GM19467 (cell line): ENCODE results near the gene ESYT2.

ENCODE experiments used
- ATAC-seq: cut with Tn5 transposase; IDR thresholded peaks from one replicate; pipeline ENCODE4 v1.9.1; 2021; ENCODE audit warnings: mild to moderate bottlenecking, moderate library complexity; ENCODE audit not compliant: unreplicated experiment

Gene ESYT2

DNA sequence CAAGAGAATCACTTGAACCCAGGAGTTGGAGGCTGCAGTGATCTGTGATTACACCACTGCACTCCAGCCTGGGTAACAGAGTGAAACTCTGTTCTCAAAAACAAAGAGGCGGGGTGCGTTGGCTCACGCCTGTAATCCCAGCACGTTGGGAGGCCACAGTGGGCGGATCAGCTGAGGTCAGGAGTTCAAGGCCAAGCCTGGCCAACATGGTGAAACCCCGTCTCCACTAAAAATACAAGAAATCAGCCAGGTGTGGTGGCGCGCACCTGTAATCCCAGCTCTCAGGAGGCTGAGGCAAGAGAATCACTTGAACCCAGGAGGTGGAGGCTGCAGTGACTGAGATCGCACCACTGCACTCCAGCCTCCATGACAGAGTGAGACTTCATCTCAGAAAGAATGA, 82.4 kb downstream of the ESYT2 start:
- ATAC-seq = no peak

GRCh38 chr7:158745057-158745715, 84.1 kb downstream of the ESYT2 start:
- ATAC-seq = no peak

DNA sequence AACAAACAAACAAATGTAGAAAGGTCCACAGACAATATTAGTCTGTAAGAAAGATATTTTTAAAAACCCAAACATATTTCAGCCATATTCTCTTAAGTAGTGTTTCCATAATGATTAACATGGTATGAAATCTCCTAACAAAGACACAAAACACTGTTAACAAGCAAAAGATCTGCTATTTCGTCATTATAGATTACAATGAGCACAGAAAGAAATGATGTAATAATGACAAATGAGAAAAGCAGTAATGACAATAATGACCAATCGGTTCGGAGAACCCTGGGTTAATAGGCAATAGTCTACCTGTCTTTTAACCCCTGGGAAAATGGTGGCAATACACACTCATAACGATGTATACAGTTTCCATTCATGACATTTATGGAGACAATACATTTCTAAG, 85.2 kb downstream of the ESYT2 start:
- ATAC-seq = no peak

GRCh38 chr7:158743219-158743618, 86.1 kb downstream of the ESYT2 start:
- no peak for ATAC-seq

GRCh38 chr7:158742065-158742821, 87.1 kb downstream of the ESYT2 start:
- ATAC-seq = no peak

DNA sequence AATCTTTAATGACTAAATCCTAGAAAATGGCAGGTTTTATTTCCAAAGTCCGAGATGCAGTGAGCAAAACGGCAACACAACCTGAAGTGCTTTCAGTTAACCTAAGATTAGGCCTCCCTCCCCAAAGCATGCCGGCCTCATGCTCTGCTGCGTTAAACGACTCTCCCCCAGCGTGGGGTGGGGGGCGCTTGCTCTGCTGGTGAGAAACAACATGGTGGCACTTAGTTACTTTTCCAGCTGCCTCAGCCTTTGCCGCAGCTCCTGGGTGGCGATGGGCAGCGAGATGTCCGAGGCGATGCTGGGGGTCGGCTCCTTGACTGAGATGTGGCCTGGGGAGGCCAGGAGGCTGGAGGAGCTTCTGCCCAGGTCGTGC, 88.0 kb downstream of the ESYT2 start:
- ATAC-seq = no peak

DNA sequence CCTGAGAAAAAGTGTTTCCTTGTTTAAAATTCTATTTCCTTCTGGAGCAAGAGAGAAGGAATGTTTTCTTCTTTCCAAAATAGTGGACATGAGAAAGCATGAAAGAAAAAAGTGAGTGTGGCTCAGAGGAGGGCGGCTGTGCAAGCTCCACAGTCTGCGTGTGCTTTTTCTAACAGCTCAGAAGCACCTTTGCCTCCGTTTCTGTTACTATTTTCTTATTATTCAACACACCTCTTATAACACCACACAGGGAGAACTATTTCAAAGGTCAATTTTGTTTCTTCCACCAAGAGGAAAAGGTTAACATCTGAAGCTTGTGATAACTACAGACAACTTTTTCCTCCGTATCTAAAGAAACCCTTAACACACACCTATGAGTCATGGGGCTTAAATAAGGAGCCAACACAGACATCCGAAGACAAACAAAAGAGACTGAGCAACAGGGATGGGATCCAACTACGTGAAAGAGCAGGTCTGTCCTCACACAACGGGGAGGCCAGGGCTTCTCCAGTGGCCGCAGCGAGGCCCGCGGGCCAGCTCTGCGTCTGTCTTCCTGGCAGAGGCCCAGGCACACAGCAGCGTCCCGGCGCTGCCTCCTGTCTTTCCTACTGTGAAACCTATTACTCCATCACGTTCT, 88.5 kb downstream of the ESYT2 start:
- ATAC-seq = no peak

GRCh38 chr7:158740013-158740656, 89.2 kb downstream of the ESYT2 start:
- no peak for ATAC-seq

DNA sequence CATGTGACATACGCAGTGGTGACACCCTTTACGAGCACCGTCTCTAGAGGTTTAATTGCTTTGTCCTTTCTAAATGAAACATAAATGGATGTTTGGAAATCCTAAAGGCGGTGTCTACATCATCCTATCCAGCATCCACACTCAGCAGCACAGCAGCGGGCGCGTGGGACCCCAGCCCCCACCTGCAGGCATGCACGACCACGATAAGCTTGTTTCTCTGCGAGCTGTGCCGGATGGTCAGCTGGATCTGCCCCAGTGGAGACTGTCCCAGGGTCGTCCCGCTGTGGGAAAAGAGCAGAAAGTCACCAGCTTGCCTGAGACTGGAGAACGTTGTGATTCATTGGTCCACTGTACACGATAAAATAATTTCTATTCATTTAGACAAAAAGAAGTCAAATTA, 90.5 kb downstream of the ESYT2 start:
- no peak for ATAC-seq

DNA sequence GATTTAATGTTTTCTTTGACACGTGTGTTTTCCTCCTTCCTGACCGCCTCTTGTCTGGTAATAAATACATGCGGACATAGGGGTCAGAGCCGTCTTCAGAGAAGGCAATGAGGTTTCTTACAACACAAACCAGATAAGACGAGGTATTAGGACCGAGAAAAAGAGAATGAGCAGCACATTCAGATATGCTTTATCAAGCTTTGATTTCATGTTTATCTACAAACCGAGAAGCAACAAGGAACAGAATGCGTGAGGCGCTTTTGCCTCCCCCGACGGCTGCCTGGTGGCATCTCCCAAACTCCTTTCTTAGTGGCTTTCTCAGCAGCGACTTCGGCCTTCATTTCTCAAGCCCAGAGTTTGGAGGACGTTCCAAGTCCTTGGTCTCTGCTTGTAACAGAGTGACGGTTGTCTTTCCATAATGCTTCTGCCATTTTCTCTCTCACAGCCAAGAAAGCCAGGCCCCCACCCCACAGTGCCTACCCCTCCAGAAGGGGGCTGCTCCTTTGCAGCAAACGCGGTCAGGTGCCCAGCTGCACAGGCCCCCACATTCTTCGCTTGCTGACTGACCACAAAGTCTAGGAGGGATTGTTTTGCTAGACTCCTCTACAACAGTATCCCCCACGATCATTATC, 92.1 kb downstream of the ESYT2 start:
- ATAC-seq = no peak

- ATAC-seq = no peak
These were observed 93.4 kb downstream of the ESYT2 start for GRCh38 chr7:158735935-158736334.

- ATAC-seq = no peak
These were observed 94.4 kb downstream of the ESYT2 start for GRCh38 chr7:158734861-158735260.

DNA sequence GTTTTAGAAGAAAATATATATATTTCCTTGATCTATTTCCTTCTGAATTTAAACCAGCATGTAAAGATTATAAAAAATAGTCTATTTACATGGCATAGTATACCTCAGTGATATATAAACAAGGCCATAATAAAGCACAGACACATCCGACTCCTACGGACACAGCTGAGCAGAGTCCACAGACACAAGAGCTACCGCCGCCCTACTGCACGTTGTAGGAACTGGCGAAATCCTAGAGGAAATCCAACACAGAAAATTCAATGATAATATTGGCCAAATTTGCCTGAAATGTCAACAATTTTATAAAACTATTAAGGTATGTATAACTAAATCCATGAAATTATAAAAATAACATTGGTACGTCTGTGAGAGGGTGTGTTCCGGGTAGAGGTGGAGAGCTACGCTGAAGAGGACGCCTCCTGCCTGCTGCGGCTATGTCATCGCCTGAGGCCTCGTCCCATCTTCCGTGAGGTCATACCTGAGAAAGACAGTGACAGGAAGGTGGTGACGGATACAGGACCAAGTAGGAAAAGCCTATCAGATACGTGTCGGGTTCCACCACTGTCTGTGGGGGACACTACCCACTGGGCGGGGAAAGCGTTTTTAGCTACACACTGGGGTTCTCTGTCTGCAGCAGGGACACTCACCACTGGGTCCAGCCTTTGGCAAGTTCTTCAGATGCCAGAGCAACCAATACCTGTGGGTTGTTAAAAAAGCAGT, 95.4 kb downstream of the ESYT2 start:
- ATAC-seq = no peak

- no peak for ATAC-seq
These were observed 96.1 kb downstream of the ESYT2 start for GRCh38 chr7:158733220-158733519.

DNA sequence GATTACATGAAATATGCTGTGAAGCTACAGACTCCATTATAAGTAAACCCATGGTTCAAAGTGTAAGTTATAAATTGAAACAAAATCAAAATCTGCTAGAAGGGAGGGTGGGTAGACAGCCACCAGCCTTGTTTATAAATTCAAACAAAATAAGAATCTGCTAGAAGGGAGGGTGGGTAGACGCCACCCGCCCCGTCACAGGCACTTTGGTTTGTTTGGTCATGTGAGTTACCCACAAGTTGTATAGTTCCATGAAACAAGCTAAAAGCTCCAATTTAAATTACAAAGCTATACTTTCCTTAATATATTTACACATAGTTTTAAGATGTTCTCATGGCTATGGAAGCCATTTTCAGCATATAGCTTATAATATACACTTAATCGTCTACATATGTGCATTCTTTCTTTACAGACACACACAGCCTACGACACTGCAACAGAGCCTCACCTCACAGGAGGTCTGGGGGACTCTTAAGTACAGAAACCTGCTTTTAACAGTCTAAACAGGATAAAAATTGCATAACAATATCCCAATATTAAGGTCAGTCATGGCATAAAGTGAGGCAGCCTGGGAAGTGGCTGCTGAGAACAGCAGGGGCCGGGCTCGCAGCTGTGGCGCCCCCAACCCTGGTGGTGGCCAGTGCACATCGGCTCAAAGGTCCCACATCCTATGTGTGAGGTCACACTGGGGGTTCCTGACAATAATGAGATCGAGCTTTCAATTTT, 96.7 kb downstream of the ESYT2 start:
- ATAC-seq = no peak

DNA sequence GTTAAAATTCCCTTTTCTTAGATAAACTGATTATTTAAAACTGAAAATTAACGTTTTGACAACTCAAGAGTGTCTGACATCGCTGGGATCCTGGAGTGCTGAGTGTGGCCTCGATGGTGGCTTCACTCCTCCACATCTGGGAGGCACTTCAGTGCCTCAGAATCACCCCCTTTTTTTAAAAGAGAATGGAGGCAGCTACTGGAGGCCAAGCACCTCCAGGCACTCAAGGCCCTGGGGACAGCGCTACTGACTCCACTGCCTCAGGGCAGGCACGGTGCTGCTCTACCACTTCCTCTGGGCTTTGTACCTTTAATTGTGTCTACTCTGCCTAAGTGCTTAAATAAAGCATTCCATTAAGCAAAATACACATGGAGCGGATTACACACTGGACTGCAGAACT, 97.5 kb downstream of the ESYT2 start:
- ATAC-seq = no peak

GRCh38 chr7:158730383-158731346, 98.6 kb downstream of the ESYT2 start:
- ATAC-seq = no peak

- no peak for ATAC-seq
These were observed 99.5 kb downstream of the ESYT2 start for GRCh38 chr7:158729646-158730382.
